ACHN (cell line): Measurements from ENCODE around the gene ZNF766.
"Not testable (repeated sequence)": the region's sequence is repeated elsewhere in the genome, so short reads cannot be mapped to it uniquely, and the experiment has no call there.

Source experiments
- DNase-seq: peaks from one replicate; pipeline ENCODE4 v3.0.0-alpha.2; 2015
- in situ Hi-C: cut with HindIII; loops from 2 replicates; pipeline ENCODE4 v1.10.0; 2017; ENCODE audit warnings: low sequenced_read_pairs, low pct_ligation_motif_present, low pct_unique_long_range_greater_than_20kb

The ZNF766 gene

GRCh38 chr19:52269338-52270261 lies at the start of gene ZNF766:
Gene ZNF766, plus strand, starts transcription at chr19:52269587. Its CDS starts 27 bp downstream, at chr19:52269614.
- peak; percentile 91 for DNase-seq
- in situ Hi-C loops, result no loop called here

GRCh38 chr19:52219611-52220010 lies 49.8 kb upstream of the ZNF766 start:
- no peak for DNase-seq
- in situ Hi-C loops, result no loop called here

- no peak for DNase-seq
- in situ Hi-C loops, result no loop called here
Measured at GRCh38 chr19:52221031-52221430, 48.4 kb upstream of the ZNF766 start.

DNA sequence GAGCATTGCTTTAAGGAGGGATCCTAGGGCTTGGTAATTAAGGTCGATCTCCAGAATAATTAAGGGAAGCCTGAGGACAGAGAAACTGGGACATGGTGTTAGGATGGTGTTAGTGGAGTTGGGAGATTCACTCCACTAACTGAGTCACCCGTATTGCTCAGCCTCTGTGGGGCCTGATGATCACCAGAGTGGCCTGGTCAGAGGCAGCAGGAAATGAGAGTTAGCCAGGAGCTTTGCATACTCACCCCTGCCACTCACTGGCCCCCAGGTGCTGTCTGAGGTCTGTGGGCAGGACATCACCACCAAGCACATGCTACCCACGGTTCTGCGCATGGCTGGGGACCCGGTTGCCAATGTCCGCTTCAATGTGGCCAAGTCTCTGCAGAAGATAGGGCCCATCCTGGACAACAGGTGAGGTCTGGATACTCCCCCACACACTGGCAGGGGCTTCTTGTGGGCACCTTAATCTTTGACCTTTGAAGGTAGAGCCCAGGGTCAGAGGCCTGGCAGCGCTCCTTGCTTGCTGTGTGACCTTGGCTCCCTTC lies 47.5 kb upstream of the ZNF766 start:
- in situ Hi-C loops, result no loop called here
- no peak for DNase-seq

DNA sequence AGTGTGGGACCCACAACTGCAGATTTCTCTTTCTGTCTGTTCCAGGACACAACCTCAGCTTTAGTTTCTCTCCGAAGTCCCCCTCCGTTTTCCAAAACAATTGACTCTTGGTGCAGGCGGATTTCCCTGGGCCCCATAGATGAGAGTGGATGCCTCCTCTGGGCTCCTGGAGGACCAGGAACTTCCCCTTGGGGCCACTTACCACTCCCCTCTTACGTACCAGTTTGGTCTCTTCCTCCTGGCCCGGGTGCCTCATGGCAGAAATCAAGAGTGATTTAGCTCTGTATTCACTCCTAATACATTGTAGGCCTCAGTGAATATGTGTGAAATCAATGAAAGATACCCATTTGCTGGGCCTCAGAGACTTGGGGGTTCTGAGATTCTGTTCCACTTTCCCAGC lies 45.2 kb upstream of the ZNF766 start:
- in situ Hi-C loops, result no loop called here
- no peak for DNase-seq

- in situ Hi-C loops, result no loop called here
Measured at GRCh38 chr19:52226652-52227051, 42.7 kb upstream of the ZNF766 start.

DNA sequence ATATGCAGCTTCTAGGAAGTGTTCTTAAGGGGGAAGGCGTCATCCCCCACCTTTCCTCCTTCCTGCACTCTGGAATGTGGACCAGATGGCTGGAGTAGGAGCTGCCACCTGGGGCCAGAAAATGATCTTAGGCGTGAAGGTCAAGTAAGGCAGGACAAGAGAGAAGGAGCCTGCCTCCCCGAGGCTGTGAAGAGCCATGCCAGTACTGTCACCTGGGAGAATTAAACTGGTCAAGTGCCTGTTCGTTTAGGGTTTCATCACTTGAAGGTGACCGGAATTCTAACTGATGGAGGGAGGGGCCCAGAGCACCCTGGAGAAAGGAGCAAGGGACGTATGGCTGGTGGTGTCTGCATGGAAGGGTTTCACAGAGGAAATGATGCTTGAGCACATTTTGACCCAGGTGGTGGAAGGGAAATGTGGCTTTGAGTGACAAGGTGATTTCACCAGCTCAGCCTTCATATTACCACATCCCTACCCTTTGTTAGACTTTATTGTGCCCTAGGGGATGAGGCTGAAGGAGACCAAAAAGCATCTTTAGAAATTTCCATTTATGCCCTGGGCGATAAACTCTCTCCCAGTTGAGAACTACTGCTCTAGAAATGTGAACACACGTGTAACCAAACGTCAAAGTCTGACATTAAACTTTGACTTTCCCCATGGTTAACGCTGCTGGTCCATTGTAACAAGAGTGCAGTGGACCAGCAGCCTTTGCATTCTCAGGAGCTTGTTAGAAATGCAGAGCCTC lies 42.0 kb upstream of the ZNF766 start:
- in situ Hi-C loops, result no loop called here
- DNase-seq, result no peak

More at GRCh38 chr19:52226652-52227051, 42.7 kb upstream of the ZNF766 start:
- no peak for DNase-seq

DNA sequence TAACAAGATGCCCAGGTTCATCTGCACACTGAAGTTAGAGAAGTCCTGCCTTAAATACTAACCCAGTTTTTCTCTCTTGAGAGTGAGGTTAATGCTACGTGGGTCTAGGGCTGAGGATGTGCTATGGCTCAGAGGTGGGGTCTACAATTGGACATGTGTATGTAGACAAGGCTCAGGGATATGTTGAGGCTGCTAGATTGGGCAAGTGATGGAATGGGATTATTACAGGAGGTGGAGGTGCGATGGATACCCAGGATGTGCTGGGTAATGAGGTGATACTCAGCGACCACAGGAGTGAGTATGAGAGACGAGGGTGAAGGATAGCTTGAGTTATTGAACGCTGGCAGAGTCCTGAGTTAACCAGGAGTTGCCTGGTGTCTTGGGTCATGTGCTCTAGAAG lies 41.4 kb upstream of the ZNF766 start:
- no peak for DNase-seq
- in situ Hi-C loops, result no loop called here

GRCh38 chr19:52229524-52229923 lies 39.9 kb upstream of the ZNF766 start:
- in situ Hi-C loops, result no loop called here
- DNase-seq, result no peak

DNA sequence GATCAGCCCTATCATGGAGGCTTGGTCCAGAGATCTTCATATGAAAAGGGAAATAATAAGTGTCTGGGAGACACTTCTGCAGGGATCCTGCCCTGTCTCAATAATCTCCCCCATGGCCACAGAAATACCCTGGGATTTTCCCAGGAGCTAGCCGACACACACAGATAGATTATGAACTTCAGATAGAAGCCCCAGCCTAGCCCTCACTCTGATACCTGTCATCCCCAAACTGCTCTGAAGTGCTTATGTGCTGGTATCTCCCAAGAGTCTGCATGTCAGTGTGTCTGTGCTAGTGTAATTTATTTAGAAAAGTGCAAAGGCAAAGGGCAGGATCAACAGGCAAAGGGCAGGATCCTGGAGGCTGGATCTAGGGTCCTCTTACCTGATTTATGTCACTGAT lies 38.7 kb upstream of the ZNF766 start:
- in situ Hi-C loops, result no loop called here

GRCh38 chr19:52231154-52231910 lies 38.1 kb upstream of the ZNF766 start:
- DNase-seq, result no peak
- in situ Hi-C loops, result no loop called here

More for the DNA sequence above, 38.7 kb upstream of the ZNF766 start:
- no peak for DNase-seq

GRCh38 chr19:52234406-52234805 lies 35.0 kb upstream of the ZNF766 start:
- DNase-seq, result no peak
- in situ Hi-C loops, result no loop called here

DNA sequence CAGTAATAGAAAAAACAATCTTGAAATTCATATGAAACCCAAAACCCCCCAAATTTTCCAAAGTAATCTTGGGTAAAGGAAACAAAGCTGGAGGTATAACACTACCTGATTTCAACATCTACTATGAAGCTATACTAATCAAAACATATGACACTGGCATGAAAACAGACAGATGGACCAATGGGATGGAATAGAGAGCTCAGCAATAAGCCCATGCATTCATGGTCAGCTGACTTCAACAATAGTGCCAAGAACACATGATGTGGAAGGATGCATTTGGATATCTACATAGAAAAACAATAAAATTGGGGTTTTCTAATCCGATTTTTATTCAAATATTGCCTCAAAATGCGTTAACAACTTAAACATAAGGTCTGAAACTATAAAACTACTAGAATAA lies 32.2 kb upstream of the ZNF766 start:
- DNase-seq, result no peak
- in situ Hi-C loops, result no loop called here

- DNase-seq, result peak; percentile 54
- in situ Hi-C loops, result no loop called here
Measured at GRCh38 chr19:52237771-52238400, 31.5 kb upstream of the ZNF766 start.

- in situ Hi-C loops, result no loop called here
Measured at GRCh38 chr19:52244021-52244420, 25.4 kb upstream of the ZNF766 start.

DNA sequence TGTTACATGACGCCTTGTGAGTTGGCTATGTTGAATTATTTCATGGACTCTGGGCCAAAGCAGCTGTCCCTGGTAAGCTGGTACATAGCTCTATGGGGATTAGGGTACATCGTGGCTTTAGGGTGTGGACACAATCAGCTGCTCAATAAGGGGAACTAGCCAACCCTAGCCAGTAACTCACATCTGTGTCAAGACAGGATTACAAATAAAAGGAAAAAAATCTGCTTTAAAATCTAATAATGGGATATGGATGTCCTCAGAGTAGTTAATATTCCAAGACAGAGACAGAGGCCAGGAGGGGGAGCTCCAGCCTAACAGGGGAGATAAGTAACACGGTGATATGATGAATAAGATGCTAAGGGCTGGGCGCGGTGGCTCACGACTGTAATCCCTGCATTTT lies 21.1 kb upstream of the ZNF766 start:
- in situ Hi-C loops, result no loop called here

More at GRCh38 chr19:52244021-52244420, 25.4 kb upstream of the ZNF766 start:
- no peak for DNase-seq

GRCh38 chr19:52258426-52258825 lies 11.0 kb upstream of the ZNF766 start:
- in situ Hi-C loops, result no loop called here

More for the DNA sequence above, 21.1 kb upstream of the ZNF766 start:
- DNase-seq, result peak; percentile 4

DNA sequence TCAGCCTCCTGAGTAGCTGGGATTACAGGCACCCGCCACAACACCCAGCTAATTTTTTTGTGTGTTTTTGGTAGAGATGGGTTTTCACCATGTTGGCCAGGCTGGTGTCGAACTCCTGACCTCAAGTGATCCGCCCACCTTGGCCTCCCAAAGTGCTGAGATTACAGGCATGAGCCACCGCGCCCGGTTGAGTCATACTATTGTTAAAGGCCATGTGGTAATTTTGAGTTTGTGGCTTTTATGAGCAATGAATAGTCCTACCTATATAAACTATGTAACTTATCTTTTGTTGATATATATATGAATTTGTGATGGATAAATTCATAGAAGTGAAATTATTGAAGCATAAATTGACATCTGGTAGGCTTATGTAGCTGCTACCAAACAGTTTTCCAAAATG lies 3.8 kb upstream of the ZNF766 start:
- in situ Hi-C loops, DNase-seq: not testable (repeated sequence)

More at GRCh38 chr19:52258426-52258825, 11.0 kb upstream of the ZNF766 start:
- DNase-seq, result no peak
